ENCODE data around the gene GADD45B. TPM values are rescaled to one million over a fixed set of nuclear protein-coding genes. Genes with fewer than 3 reads are reported as not detected.
A peak's percentile ranks its signal among the peaks of the same experiment; 100 is the strongest.
"Not testable (repeated sequence)": the region's sequence is repeated elsewhere in the genome, so short reads cannot be mapped to it uniquely, and the experiment has no call there.

The GADD45B gene
- total and polyA plus RNA-seq, 9 donors = 6.3 to 16.4 (median 13.3) TPM

DNA sequence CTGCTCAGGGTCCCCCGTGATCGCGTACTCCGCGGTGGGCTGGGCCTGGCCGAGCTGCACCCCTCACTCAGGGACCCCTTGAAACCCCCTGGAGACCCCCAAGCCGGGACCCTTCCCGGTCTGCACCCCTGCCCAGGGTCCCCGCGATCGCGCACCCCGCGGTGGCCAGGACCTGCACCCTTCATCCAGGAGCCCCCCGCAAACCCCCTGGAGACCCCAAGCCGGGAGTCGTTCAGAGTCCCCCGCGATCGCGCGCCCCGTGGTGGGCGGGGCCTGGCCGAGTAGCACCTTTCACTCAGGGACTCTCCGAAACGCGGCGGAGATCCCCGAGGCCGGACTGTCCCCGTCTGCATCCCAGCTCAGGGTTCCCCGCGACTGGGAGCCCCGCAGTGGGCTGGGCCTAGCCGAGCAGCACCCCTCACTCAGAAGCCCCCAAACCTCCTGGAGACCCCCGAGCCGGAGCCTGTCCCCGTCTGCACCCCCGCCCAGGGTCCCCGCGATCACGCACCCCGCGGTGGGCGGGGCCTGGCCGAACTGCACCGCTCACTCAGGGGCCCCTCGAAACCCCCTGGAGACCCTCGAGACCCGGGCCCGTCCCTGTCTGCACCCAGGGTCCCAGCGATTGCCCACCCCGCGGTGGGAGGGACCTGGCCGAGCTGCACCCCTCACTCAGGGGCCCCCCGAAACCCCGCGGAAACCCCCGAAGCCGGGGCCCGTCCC, 19.9 kb upstream of the GADD45B start:
- H3K36me3 ChIP-seq (ENCODE audit: control insufficient read depth, insufficient read depth, low read length) = peaks cover 2% of the 10 kb centered on the region
- H3K4me3 ChIP-seq (ENCODE audit: low read length) = peak overlapping the region; percentile 97
- under 1% methylated on average over 55 of the region's 62 CpGs for WGBS (ENCODE audit: insufficient coverage)
- H3K9me3 ChIP-seq (replicated peaks; ENCODE audit: control insufficient read depth, low read depth, low read length) = no peaks in the 10 kb centered on the region
- no peaks in the 10 kb centered on the region for H3K27me3 ChIP-seq (ENCODE audit: control insufficient read depth, insufficient read depth, low read length)
- H3K27ac ChIP-seq (ENCODE audit: low read length) = peak overlapping the region; percentile 17
- peak; percentile 33 for DNase-seq
- H3K4me1 ChIP-seq (ENCODE audit: control insufficient read depth, insufficient read depth, low read length) = peaks cover 27% of the 10 kb centered on the region

DNA sequence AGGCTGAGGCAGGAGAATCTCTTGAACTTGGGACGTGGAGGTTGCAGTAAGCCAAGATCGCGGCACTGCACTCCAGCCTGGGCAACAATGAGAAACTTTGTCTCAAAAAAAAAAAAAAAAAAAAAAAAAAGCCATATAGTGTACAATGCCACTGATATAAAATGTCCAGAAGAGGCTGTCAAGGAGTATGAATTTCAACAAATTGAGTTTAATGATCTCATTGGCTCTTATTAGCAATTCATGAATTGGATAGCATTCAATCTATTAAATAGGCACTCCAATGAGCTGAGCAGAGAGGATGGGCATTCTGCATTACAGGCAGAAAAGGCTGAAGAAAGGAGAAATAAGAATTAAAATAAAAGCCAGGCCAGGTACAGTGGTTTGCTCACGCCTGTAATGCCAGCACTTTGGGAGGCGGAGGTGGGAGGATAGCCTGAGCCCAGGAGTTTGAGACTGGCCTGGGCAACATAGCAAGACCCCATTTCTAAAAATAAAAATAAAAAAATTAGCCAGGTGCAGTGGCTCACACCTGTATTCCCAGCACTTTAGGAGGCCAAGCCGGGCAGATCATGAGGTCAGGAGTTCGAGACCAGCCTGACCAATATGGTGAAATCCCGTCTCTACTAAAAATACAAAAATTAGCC, 18.4 kb upstream of the GADD45B start:
- Histone ChIP-seq H3K27me3 (ENCODE audit: control insufficient read depth, insufficient read depth, low read length) (no peaks in the 10 kb centered on the region), H3K9me3 (replicated peaks; ENCODE audit: control insufficient read depth, low read depth, low read length) (no peaks in the 10 kb centered on the region), H3K27ac (ENCODE audit: low read length) (peak overlapping the region; percentile 84), H3K36me3 (ENCODE audit: control insufficient read depth, insufficient read depth, low read length) (no peaks in the 10 kb centered on the region), H3K4me3 (ENCODE audit: low read length) (peak overlapping the region; percentile 41), H3K4me1 (ENCODE audit: control insufficient read depth, insufficient read depth, low read length) (peaks cover 41% of the 10 kb centered on the region)
- no peak for DNase-seq
- 86% methylated on average over 3 of the region's 8 CpGs for WGBS (ENCODE audit: insufficient coverage)

DNA sequence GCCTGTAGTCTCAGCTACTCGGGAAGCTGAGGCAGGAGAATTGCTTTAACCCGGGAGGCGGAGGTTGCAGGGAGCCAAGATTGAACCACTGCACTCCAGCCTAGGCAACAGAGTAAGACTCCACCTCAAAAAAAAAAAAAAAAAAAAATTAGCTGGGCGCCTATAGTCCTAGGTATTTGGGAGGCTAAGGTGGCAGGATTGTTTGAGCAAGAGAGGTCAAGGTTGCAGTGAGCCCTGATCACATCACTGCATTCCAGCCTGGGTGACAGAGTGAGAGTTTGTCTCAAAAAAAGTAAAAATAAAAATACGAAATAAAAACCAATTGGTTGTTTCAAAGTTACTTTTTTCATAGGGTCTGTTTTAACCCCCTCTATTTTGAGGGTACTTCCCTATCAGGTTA, 17.9 kb upstream of the GADD45B start:
- DNase-seq = no peak
- no CpG with 5 or more reads among the region's 5 CpGs for WGBS (ENCODE audit: insufficient coverage)

DNA sequence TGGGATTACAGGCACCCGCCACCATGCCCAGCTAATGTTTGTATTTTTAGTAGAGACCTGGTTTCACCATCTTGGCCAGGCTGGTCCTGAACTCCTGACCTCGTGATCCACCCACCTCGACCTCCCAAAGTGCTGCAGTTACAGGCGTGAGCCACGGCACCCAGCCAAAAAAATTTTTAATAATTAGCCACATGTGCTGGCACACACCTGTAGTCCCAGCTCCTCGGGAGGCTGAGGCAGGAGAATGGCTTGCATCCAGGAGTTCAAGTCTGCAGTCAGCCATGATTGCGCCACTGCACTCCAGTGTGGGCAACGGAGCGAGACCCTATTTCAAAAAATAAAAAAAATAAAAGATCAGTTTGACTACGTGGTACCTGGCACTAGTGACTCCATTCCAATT, 17.2 kb upstream of the GADD45B start:
- H3K4me1 ChIP-seq (ENCODE audit: control insufficient read depth, insufficient read depth, low read length) = peaks cover 44% of the 10 kb centered on the region
- not testable (repeated sequence) for H3K27me3 ChIP-seq (ENCODE audit: control insufficient read depth, insufficient read depth, low read length); H3K27ac ChIP-seq (ENCODE audit: low read length); DNase-seq; H3K4me3 ChIP-seq (ENCODE audit: low read length); H3K36me3 ChIP-seq (ENCODE audit: control insufficient read depth, insufficient read depth, low read length); H3K9me3 ChIP-seq (replicated peaks; ENCODE audit: control insufficient read depth, low read depth, low read length)
- 90% methylated on average over 8 of the region's 10 CpGs for WGBS (ENCODE audit: insufficient coverage)

More for the DNA sequence above, 17.9 kb upstream of the GADD45B start:
- H3K27me3 ChIP-seq (ENCODE audit: control insufficient read depth, insufficient read depth, low read length) = no peaks in the 10 kb centered on the region
- H3K9me3 ChIP-seq (replicated peaks; ENCODE audit: control insufficient read depth, low read depth, low read length) = no peaks in the 10 kb centered on the region
- peaks cover 44% of the 10 kb centered on the region for H3K4me1 ChIP-seq (ENCODE audit: control insufficient read depth, insufficient read depth, low read length)
- H3K36me3 ChIP-seq (ENCODE audit: control insufficient read depth, insufficient read depth, low read length) = no peaks in the 10 kb centered on the region
- no peak overlapping the region for H3K4me3 ChIP-seq (ENCODE audit: low read length)
- no peak overlapping the region for H3K27ac ChIP-seq (ENCODE audit: low read length)

DNA sequence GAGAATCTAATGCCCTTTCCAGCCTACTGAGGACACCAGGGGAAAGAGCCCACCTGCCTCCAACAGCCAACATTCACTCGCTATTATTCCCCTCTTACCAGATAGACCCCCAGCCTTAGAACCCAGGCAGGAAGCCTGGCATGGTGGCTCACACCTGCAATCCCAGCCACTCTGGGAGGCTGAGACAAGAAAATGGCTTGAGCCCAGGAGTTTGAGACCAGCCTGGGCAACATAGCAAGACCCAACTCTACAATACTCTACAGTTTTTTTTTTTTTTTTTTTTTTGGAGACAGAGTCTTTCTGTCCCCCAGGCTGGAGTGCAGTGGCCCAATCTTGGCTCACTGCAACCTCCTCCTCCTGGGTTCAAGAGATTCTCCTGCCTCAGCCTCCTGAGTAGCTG, 15.7 kb upstream of the GADD45B start:
- no peak for DNase-seq
- Histone ChIP-seq H3K9me3 (replicated peaks; ENCODE audit: control insufficient read depth, low read depth, low read length) (no peaks in the 10 kb centered on the region), H3K4me1 (ENCODE audit: control insufficient read depth, insufficient read depth, low read length) (peaks cover 31% of the 10 kb centered on the region), H3K4me3 (ENCODE audit: low read length) (no peak overlapping the region), H3K27ac (ENCODE audit: low read length) (no peak overlapping the region), H3K27me3 (ENCODE audit: control insufficient read depth, insufficient read depth, low read length) (no peaks in the 10 kb centered on the region), H3K36me3 (ENCODE audit: control insufficient read depth, insufficient read depth, low read length) (no peaks in the 10 kb centered on the region)
- WGBS (ENCODE audit: insufficient coverage) = 100% methylated on average over 1 of the region's 1 CpG

DNA sequence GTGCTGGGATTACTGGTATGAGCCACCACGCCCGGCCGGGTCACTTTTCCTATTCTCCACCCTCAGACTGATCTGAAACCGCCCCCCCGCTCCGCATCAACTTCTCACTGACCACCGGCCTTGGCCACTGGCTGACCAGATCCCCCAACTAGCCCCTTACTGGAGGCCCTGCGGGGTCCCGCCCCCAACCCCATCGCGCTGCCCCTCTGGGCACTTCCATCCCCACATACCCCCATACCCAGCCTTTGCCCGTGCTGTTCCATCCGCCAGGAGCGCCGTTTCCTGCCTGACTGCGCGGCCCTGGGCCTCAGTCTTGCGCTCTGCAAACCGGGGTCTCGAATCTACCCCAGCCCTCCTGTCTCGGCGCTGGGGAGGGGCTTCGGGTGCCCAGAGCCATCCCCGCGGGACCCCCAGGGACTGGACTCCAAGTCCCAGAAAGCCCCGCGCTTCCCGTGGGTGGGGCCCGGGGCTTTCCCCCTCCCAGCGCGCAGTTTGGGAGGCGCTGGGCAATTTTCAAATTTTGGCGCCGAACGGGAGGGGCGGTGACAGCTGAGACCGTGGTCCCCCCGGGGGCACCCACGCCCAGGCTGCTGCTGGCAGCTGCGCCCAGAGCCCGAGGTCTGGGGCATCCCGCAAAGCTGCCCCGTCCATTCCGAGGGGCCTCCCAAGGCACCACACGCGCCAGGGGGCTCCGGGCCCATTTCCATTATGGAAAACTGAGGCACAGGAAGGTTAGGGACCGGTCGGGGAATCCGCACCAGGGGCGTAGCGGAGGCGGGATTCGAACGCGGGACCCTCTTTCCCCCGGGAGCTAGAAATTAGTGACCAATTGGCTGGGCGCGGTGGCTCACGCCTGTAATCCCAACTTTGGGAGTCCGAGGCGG, 13.9 kb upstream of the GADD45B start:
- no peaks in the 10 kb centered on the region for H3K36me3 ChIP-seq (ENCODE audit: control insufficient read depth, insufficient read depth, low read length)
- H3K27ac ChIP-seq (ENCODE audit: low read length) = peak overlapping the region; percentile 71
- no peaks in the 10 kb centered on the region for H3K9me3 ChIP-seq (replicated peaks; ENCODE audit: control insufficient read depth, low read depth, low read length)
- DNase-seq = peak; percentile 87
- H3K4me1 ChIP-seq (ENCODE audit: control insufficient read depth, insufficient read depth, low read length) = peaks cover 23% of the 10 kb centered on the region
- H3K27me3 ChIP-seq (ENCODE audit: control insufficient read depth, insufficient read depth, low read length) = no peaks in the 10 kb centered on the region
- peak overlapping the region; percentile 67 for H3K4me3 ChIP-seq (ENCODE audit: low read length)
- 4% methylated on average over 55 of the region's 62 CpGs for WGBS (ENCODE audit: insufficient coverage)

DNA sequence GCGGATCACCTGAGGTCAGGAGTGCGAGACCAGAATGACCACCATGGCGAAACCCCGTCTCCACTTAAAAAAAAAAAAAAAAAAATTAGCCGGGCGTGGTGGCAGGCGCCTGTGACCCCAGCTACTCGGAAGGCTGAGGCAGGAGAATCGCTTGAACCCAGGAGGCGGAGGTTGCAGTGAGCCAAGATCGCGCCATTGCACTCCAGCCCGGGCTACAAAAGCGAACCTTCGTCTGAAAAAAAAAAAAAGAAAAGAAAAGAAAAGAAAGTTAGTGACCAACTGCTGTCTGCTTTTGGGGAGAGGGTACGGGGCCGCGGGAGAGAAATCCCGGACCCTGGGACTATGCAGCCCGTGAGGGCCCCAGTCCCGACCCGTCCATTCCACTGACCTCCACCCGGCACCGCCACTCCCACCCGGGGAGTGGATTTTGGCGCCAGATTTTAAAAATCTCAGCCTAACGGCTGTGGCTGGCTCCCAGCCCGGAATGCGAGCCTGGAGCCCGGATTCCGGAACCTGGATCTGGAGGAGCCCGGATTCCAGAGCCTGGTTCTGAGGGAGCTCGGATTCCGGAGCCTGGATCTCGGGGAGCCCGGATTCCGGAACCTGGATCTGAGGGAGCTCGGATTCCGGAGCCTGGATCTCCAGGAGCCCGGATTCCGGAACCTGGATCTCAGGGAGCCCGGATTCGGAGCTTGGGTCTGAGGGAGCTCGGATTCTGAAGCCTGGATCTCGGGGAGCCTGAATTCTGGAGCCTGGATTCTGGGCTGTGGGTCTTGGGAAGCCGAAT, 13.1 kb upstream of the GADD45B start:
- H3K36me3 ChIP-seq (ENCODE audit: control insufficient read depth, insufficient read depth, low read length) = no peaks in the 10 kb centered on the region
- H3K9me3 ChIP-seq (replicated peaks; ENCODE audit: control insufficient read depth, low read depth, low read length) = no peaks in the 10 kb centered on the region
- peak; percentile 98 for DNase-seq
- H3K27ac ChIP-seq (ENCODE audit: low read length) = peak overlapping the region; percentile 71
- WGBS (ENCODE audit: insufficient coverage) = 7% methylated on average over 43 of the region's 46 CpGs
- no peaks in the 10 kb centered on the region for H3K27me3 ChIP-seq (ENCODE audit: control insufficient read depth, insufficient read depth, low read length)
- peak overlapping the region; percentile 67 for H3K4me3 ChIP-seq (ENCODE audit: low read length)
- peaks cover 20% of the 10 kb centered on the region for H3K4me1 ChIP-seq (ENCODE audit: control insufficient read depth, insufficient read depth, low read length)

DNA sequence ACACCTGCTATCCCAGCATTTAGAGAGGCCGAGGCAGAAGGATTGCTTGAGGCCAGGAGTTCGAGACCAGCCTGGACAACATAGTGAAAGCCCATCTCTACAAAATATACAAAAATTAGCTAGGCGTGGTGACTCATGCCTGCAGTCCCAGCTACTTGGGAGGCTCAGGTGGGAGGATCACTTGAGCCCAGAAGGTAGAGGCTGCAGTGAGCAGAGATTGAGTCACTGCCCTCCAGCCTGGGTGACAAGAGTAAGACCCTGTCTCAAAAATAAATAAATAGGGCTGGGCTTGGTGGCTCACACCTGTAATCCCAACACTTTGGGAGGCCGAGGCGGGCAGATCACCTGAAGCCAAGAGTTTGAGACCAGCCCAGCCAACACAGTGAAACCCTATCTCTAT, 12.2 kb upstream of the GADD45B start:
- not testable (repeated sequence) for H3K9me3 ChIP-seq (replicated peaks; ENCODE audit: control insufficient read depth, low read depth, low read length); H3K27ac ChIP-seq (ENCODE audit: low read length); H3K4me3 ChIP-seq (ENCODE audit: low read length); H3K36me3 ChIP-seq (ENCODE audit: control insufficient read depth, insufficient read depth, low read length); DNase-seq; H3K27me3 ChIP-seq (ENCODE audit: control insufficient read depth, insufficient read depth, low read length)
- H3K4me1 ChIP-seq (ENCODE audit: control insufficient read depth, insufficient read depth, low read length) = peaks cover 20% of the 10 kb centered on the region
- 88% methylated on average over 4 of the region's 5 CpGs for WGBS (ENCODE audit: insufficient coverage)

DNA sequence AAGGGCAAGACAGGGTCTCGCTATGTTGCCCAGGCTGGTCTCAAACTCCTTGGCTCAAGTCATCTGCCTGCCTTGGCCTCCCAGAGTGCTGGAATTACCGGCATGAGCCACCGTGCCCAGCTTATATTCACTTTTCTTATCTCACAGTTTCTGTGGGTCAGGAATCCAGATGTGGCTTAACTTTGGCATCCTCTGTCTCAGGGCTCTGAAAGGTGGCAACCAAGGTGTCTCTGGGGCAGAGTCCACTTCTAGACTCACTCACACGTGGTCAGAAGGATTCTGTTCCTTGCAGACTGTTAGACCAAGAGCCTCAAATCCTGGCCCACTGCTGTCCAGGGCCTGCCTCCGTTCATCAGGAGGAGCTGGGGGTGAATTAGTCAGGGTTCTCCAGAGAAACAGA, 11.5 kb upstream of the GADD45B start:
- WGBS (ENCODE audit: insufficient coverage) = 60% methylated on average over 1 of the region's 5 CpGs
- Histone ChIP-seq H3K36me3 (ENCODE audit: control insufficient read depth, insufficient read depth, low read length) (no peaks in the 10 kb centered on the region), H3K4me3 (ENCODE audit: low read length) (no peak overlapping the region), H3K4me1 (ENCODE audit: control insufficient read depth, insufficient read depth, low read length) (peaks cover 26% of the 10 kb centered on the region), H3K27me3 (ENCODE audit: control insufficient read depth, insufficient read depth, low read length) (no peaks in the 10 kb centered on the region), H3K9me3 (replicated peaks; ENCODE audit: control insufficient read depth, low read depth, low read length) (no peaks in the 10 kb centered on the region), H3K27ac (ENCODE audit: low read length) (no peak overlapping the region)
- DNase-seq = no peak
